IPS-18c (cell line): ENCODE measurements around the gene CCBE1.

Source experiments
- H3K4me3 ChIP-seq: 2 replicates; pipeline ENCODE4 v1.7.0; 2013; ENCODE audit warnings: low read depth, mild to moderate bottlenecking, low read length, moderate library complexity; ENCODE audit not compliant: insufficient read depth
- H3K9me3 ChIP-seq: one replicate; pipeline ENCODE4 v1.6.1; 2013; ENCODE audit warnings: mild to moderate bottlenecking, low read length, moderate library complexity; ENCODE audit not compliant: control insufficient read depth, insufficient read depth

The CCBE1 gene

GRCh38 chr18:59576541-59577385 lies 120.5 kb downstream of the CCBE1 start:
- Histone ChIP-seq H3K4me3 (no peak overlapping the region), H3K9me3 (no peaks in the 10 kb centered on the region)

- no peak overlapping the region for H3K4me3 ChIP-seq
Observed at GRCh38 chr18:59575995-59576394, 121.2 kb downstream of the CCBE1 start.

GRCh38 chr18:59573962-59574361 lies 123.3 kb downstream of the CCBE1 start:
- Histone ChIP-seq H3K9me3 (no peaks in the 10 kb centered on the region), H3K4me3 (no peak overlapping the region)

More at GRCh38 chr18:59575995-59576394, 121.2 kb downstream of the CCBE1 start:
- H3K9me3 ChIP-seq = no peaks in the 10 kb centered on the region

GRCh38 chr18:59571902-59572301 lies 125.3 kb downstream of the CCBE1 start:
- no peak overlapping the region for H3K4me3 ChIP-seq

GRCh38 chr18:59570796-59571195 lies 126.4 kb downstream of the CCBE1 start:
- no peak overlapping the region for H3K4me3 ChIP-seq
- H3K9me3 ChIP-seq = no peaks in the 10 kb centered on the region

More at GRCh38 chr18:59571902-59572301, 125.3 kb downstream of the CCBE1 start:
- H3K9me3 ChIP-seq = no peaks in the 10 kb centered on the region

GRCh38 chr18:59570101-59570775 lies 127.0 kb downstream of the CCBE1 start:
- Histone ChIP-seq H3K9me3 (no peaks in the 10 kb centered on the region), H3K4me3 (no peak overlapping the region)

- no peak overlapping the region for H3K4me3 ChIP-seq
- H3K9me3 ChIP-seq = no peaks in the 10 kb centered on the region
Observed at GRCh38 chr18:59569390-59569791, 127.8 kb downstream of the CCBE1 start.

GRCh38 chr18:59567431-59567830 lies 129.8 kb downstream of the CCBE1 start:
- Histone ChIP-seq H3K4me3 (no peak overlapping the region), H3K9me3 (no peaks in the 10 kb centered on the region)

GRCh38 chr18:59566533-59566971 lies 130.7 kb downstream of the CCBE1 start:
- Histone ChIP-seq H3K9me3 (no peaks in the 10 kb centered on the region), H3K4me3 (no peak overlapping the region)

GRCh38 chr18:59565957-59566356 lies 131.3 kb downstream of the CCBE1 start:
- Histone ChIP-seq H3K4me3 (no peak overlapping the region), H3K9me3 (no peaks in the 10 kb centered on the region)

- H3K4me3 ChIP-seq = no peak overlapping the region
Observed at GRCh38 chr18:59564561-59564960, 132.7 kb downstream of the CCBE1 start.

GRCh38 chr18:59563176-59563785 lies 133.9 kb downstream of the CCBE1 start:
- Histone ChIP-seq H3K9me3 (no peaks in the 10 kb centered on the region), H3K4me3 (no peak overlapping the region)

More at GRCh38 chr18:59564561-59564960, 132.7 kb downstream of the CCBE1 start:
- no peaks in the 10 kb centered on the region for H3K9me3 ChIP-seq

GRCh38 chr18:59562751-59563150 lies 134.5 kb downstream of the CCBE1 start:
- Histone ChIP-seq H3K4me3 (no peak overlapping the region), H3K9me3 (no peaks in the 10 kb centered on the region)

GRCh38 chr18:59561612-59562011 lies 135.6 kb downstream of the CCBE1 start:
- no peak overlapping the region for H3K4me3 ChIP-seq
- no peaks in the 10 kb centered on the region for H3K9me3 ChIP-seq

- H3K4me3 ChIP-seq = no peak overlapping the region
- H3K9me3 ChIP-seq = no peaks in the 10 kb centered on the region
Observed at GRCh38 chr18:59560556-59560955, 136.7 kb downstream of the CCBE1 start.

GRCh38 chr18:59559528-59559927 lies 137.7 kb downstream of the CCBE1 start:
- H3K9me3 ChIP-seq = no peaks in the 10 kb centered on the region
- H3K4me3 ChIP-seq = no peak overlapping the region

- H3K9me3 ChIP-seq = no peaks in the 10 kb centered on the region
- no peak overlapping the region for H3K4me3 ChIP-seq
Observed at GRCh38 chr18:59555995-59556659, 141.1 kb downstream of the CCBE1 start.
